Loucy (cell line): Measurements from ENCODE around the gene SNX27.

Source experiments
- H2AFZ ChIP-seq: fragments of 200-600 bp; sonication (generic); 2 replicates; pipeline ENCODE4 v1.6.0; 2016; ENCODE audit warnings: antibody characterized with exemption, mild to moderate bottlenecking, low read length, moderate library complexity
- H3F3A ChIP-seq: fragments of 200-600 bp; 2 replicates; pipeline ENCODE4 v1.6.0; 2016; ENCODE audit warnings: antibody characterized with exemption, low read depth, mild to moderate bottlenecking
- H3K27me3 ChIP-seq: fragments of 200-600 bp; sonication (generic); 2 replicates; pipeline ENCODE4 v1.6.1; 2014; ENCODE audit warnings: low read length, mild to moderate bottlenecking; ENCODE audit not compliant: insufficient read depth, poor library complexity, severe bottlenecking
- H3K36me3 ChIP-seq: fragments of 200-600 bp; sonication (generic); 2 replicates; pipeline ENCODE4 v1.6.1; 2016; ENCODE audit warnings: low read length; ENCODE audit not compliant: insufficient read depth
- H3K4me1 ChIP-seq: fragments of 200-600 bp; sonication (generic); 2 replicates; pipeline ENCODE4 v1.5.1; 2014; ENCODE audit warnings: low read length, mild to moderate bottlenecking; ENCODE audit not compliant: insufficient read depth, poor library complexity, severe bottlenecking
- H3K4me2 ChIP-seq: fragments of 200-600 bp; sonication (generic); 2 replicates; pipeline ENCODE4 v1.6.0; 2014; ENCODE audit warnings: antibody characterized with exemption, low read length, low read depth, mild to moderate bottlenecking; ENCODE audit not compliant: poor library complexity, severe bottlenecking
- H3K4me3 ChIP-seq: fragments of 200-600 bp; sonication (generic); 2 replicates; pipeline ENCODE4 v1.5.1; 2014; ENCODE audit warnings: low read length, mild to moderate bottlenecking, mixed read lengths; ENCODE audit not compliant: poor library complexity, severe bottlenecking
- H3K79me2 ChIP-seq: fragments of 200-600 bp; sonication (generic); 2 replicates; pipeline ENCODE4 v1.6.1; 2014; ENCODE audit warnings: low read length; ENCODE audit not compliant: insufficient read depth
- H3K9ac ChIP-seq: fragments of 200-600 bp; sonication (generic); 2 replicates; pipeline ENCODE4 v1.6.0; 2014; ENCODE audit warnings: mild to moderate bottlenecking, low read depth, low read length, moderate library complexity; ENCODE audit not compliant: poor library complexity, severe bottlenecking
- H3K9me2 ChIP-seq: fragments of 200-600 bp; sonication (generic); replicated peaks from 2 replicates; pipeline ENCODE4 v1.6.1; 2016; ENCODE audit warnings: low read depth, low read length, mixed read lengths
- H3K9me3 ChIP-seq: fragments of 200-600 bp; sonication (generic); 2 replicates; pipeline ENCODE4 v1.6.1; 2014; ENCODE audit warnings: mild to moderate bottlenecking, antibody characterized with exemption, low read length, low read depth; ENCODE audit not compliant: insufficient read depth
- H4K20me1 ChIP-seq: fragments of 200-600 bp; sonication (generic); 2 replicates; pipeline ENCODE4 v1.6.0; 2014; ENCODE audit warnings: antibody characterized with exemption, low read length, mild to moderate bottlenecking; ENCODE audit not compliant: insufficient read depth, poor library complexity, severe bottlenecking
- EZH2phosphoT487 ChIP-seq: fragments of 200-600 bp; IDR thresholded peaks from 2 replicates; pipeline ENCODE4 v1.6.1; 2018; ENCODE audit warnings: antibody characterized with exemption, mild to moderate bottlenecking, moderate library complexity, borderline replicate concordance
- TF ChIP-seq, protein P1 (sequence below): fragments of 200-600 bp; sonication (generic); conservative IDR thresholded peaks from 2 replicates; pipeline ENCODE4 v1.5.1; 2014; ENCODE audit warnings: mild to moderate bottlenecking, antibody characterized with exemption, low read length

Gene SNX27

GRCh38 chr1:151565502-151566189 is 46.2 kb upstream of the SNX27 start:
- Histone ChIP-seq H3K4me1 (no peaks in the 10 kb centered on the region), H3F3A (no peaks in the 10 kb centered on the region), H3K27me3 (no peaks in the 10 kb centered on the region), H3K79me2 (no peaks in the 10 kb centered on the region), H3K9me3 (no peaks in the 10 kb centered on the region), H4K20me1 (no peaks in the 10 kb centered on the region), H3K4me3 (no peak overlapping the region), H3K9ac (no peak overlapping the region), H3K4me2 (no peak overlapping the region), H3K36me3 (no peaks in the 10 kb centered on the region), H2AFZ (no peak overlapping the region), H3K9me2 (no peaks in the 10 kb centered on the region)
- no peak for TF ChIP-seq EZH2phosphoT487
- TF ChIP-seq, protein P1, sequence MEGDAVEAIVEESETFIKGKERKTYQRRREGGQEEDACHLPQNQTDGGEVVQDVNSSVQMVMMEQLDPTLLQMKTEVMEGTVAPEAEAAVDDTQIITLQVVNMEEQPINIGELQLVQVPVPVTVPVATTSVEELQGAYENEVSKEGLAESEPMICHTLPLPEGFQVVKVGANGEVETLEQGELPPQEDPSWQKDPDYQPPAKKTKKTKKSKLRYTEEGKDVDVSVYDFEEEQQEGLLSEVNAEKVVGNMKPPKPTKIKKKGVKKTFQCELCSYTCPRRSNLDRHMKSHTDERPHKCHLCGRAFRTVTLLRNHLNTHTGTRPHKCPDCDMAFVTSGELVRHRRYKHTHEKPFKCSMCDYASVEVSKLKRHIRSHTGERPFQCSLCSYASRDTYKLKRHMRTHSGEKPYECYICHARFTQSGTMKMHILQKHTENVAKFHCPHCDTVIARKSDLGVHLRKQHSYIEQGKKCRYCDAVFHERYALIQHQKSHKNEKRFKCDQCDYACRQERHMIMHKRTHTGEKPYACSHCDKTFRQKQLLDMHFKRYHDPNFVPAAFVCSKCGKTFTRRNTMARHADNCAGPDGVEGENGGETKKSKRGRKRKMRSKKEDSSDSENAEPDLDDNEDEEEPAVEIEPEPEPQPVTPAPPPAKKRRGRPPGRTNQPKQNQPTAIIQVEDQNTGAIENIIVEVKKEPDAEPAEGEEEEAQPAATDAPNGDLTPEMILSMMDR: no peak

GRCh38 chr1:151568626-151569088 is 43.2 kb upstream of the SNX27 start:
- no peak for TF ChIP-seq EZH2phosphoT487
- TF ChIP-seq, protein P1: no peak
- Histone ChIP-seq H4K20me1 (no peaks in the 10 kb centered on the region), H3F3A (no peaks in the 10 kb centered on the region), H3K27me3 (no peaks in the 10 kb centered on the region), H2AFZ (no peak overlapping the region), H3K36me3 (no peaks in the 10 kb centered on the region), H3K9ac (no peak overlapping the region), H3K4me3 (no peak overlapping the region), H3K9me2 (no peaks in the 10 kb centered on the region), H3K4me2 (no peak overlapping the region), H3K9me3 (no peaks in the 10 kb centered on the region), H3K4me1 (no peaks in the 10 kb centered on the region), H3K79me2 (no peaks in the 10 kb centered on the region)

DNA sequence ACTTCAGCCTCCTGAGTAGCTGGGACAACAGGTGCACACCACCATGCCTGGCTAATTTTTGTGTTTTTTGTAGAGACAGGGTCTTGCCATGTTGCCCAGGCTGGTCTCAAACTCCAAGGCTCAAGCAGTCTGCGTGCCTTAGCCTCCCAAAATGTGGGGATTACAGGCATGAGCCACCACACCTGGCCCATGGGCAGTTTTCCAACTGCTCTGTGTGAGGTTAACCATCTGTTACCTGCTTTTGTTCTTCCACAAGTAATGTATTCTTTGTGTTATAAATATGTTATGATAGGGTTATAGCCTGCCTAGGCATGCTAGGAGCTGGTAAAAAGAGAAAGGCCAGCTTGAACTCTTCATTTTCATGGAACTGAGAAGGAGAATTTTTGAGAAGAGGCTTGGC is 41.0 kb upstream of the SNX27 start:
- no peaks in the 10 kb centered on the region for H3K9me3 ChIP-seq
- H2AFZ ChIP-seq: no peak overlapping the region
- no peak overlapping the region for H3K4me3 ChIP-seq
- H3F3A ChIP-seq: no peaks in the 10 kb centered on the region
- no peak for TF ChIP-seq EZH2phosphoT487
- TF ChIP-seq, protein P1: no peak
- H3K36me3 ChIP-seq: no peaks in the 10 kb centered on the region
- no peak overlapping the region for H3K9ac ChIP-seq
- no peaks in the 10 kb centered on the region for H3K4me1 ChIP-seq
- H3K27me3 ChIP-seq: no peaks in the 10 kb centered on the region
- no peaks in the 10 kb centered on the region for H3K79me2 ChIP-seq
- H3K4me2 ChIP-seq: no peak overlapping the region
- H3K9me2 ChIP-seq: no peaks in the 10 kb centered on the region
- H4K20me1 ChIP-seq: no peaks in the 10 kb centered on the region
